BJ (cell line): ENCODE results near the gene RAB11FIP4. TPM values are rescaled to one million over a fixed set of nuclear protein-coding genes. Genes with fewer than 3 reads are reported as not detected.
"Not testable (repeated sequence)": the region's sequence is repeated elsewhere in the genome, so short reads cannot be mapped to it uniquely, and the experiment has no call there.

Experiments used
- CTCF ChIA-PET: fragments of 350-600 bp; formaldehyde crosslinking; extraction: SDS; loops from one replicate; lab custom pipeline; 2021; ENCODE audit warnings: antibody characterized with exemption, inconsistent platforms; lab: Yijun Ruan, JAX
- POLR2A ChIA-PET: fragments of 300-600 bp; sonication (Branson Sonifier 250); formaldehyde crosslinking; extraction: SDS; loops from one replicate; lab custom pipeline; 2021; ENCODE audit warnings: antibody characterized with exemption; lab: Charles Lee
- DNase-seq: peaks from one replicate; pipeline ENCODE4 v3.0.0-alpha.2; 2011; ENCODE audit warnings: low read depth
- H3K27me3 ChIP-seq: 2 replicates; pipeline ENCODE4 v1.6.0; 2011; ENCODE audit warnings: low read length; ENCODE audit not compliant: control insufficient read depth, insufficient read depth
- H3K36me3 ChIP-seq: 2 replicates; pipeline ENCODE4 v1.5.1; 2011; ENCODE audit warnings: low read length; ENCODE audit not compliant: control insufficient read depth, insufficient read depth
- H3K4me3 ChIP-seq: 2 replicates; pipeline ENCODE4 v1.5.1; 2011; ENCODE audit warnings: low read depth, mild to moderate bottlenecking, control low read depth, low read length
- polyA minus RNA-seq: library from RNA; depleted of rRNA, polyadenylated mRNA; stranded (reverse); fragments of >200 nt; gene quantifications from 2 replicates; pipeline ENCODE4 v1.2.3, GENCODE V29; 2011; rRNA and poly(A)+ RNA removed
- polyA plus RNA-seq: library from polyadenylated mRNA; depleted of rRNA; stranded (reverse); fragments of >200 nt; gene quantifications from 2 replicates; pipeline ENCODE4 v1.2.3, GENCODE V29; 2011; rRNA removed
- TF ChIP-seq, protein P1 (sequence below): IDR thresholded peaks from 2 replicates; pipeline ENCODE4 v1.5.1; 2011; ENCODE audit warnings: low read depth, mild to moderate bottlenecking, control low read depth, inconsistent platforms, low read length, moderate library complexity; ENCODE audit not compliant: insufficient read depth

RAB11FIP4 gene, protein sequence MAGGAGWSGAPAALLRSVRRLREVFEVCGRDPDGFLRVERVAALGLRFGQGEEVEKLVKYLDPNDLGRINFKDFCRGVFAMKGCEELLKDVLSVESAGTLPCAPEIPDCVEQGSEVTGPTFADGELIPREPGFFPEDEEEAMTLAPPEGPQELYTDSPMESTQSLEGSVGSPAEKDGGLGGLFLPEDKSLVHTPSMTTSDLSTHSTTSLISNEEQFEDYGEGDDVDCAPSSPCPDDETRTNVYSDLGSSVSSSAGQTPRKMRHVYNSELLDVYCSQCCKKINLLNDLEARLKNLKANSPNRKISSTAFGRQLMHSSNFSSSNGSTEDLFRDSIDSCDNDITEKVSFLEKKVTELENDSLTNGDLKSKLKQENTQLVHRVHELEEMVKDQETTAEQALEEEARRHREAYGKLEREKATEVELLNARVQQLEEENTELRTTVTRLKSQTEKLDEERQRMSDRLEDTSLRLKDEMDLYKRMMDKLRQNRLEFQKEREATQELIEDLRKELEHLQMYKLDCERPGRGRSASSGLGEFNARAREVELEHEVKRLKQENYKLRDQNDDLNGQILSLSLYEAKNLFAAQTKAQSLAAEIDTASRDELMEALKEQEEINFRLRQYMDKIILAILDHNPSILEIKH
- polyA plus RNA-seq (0.02 and 0.15 TPM in 2 replicates), polyA minus RNA-seq (0.09 and 0.41 TPM in 2 replicates)

DNA sequence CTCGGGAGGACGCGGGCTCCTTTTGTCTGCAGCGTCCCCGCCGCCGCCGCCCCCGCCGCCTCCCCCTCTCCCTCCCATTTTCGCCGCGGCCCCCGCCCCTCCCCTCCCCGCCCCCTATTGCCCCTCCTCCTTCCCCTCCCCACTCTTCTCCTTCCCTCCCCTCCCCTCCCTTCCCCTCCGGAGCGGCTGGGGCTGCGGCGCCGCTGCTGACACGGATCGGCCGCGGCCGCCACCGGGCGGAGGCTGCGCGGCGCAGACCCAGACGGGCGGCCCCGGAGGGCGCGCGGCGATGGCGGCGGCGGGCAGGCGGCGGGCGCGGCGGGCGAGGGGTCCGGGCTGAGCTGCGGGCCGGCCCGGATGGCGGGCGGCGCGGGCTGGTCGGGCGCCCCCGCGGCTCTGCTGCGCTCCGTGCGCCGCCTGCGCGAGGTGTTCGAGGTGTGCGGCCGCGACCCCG lies at the start of gene RAB11FIP4:
TSS of gene RAB11FIP4 (plus strand) at position 180 of the 454 bp plus-strand sequence. CDS start at position 358, 178 bp downstream.
- H3K4me3 ChIP-seq = peak within 1 kb of the TSS; percentile 27
- H3K36me3 ChIP-seq = no peaks in the 10 kb centered on the region
- TF ChIP-seq, protein P1, sequence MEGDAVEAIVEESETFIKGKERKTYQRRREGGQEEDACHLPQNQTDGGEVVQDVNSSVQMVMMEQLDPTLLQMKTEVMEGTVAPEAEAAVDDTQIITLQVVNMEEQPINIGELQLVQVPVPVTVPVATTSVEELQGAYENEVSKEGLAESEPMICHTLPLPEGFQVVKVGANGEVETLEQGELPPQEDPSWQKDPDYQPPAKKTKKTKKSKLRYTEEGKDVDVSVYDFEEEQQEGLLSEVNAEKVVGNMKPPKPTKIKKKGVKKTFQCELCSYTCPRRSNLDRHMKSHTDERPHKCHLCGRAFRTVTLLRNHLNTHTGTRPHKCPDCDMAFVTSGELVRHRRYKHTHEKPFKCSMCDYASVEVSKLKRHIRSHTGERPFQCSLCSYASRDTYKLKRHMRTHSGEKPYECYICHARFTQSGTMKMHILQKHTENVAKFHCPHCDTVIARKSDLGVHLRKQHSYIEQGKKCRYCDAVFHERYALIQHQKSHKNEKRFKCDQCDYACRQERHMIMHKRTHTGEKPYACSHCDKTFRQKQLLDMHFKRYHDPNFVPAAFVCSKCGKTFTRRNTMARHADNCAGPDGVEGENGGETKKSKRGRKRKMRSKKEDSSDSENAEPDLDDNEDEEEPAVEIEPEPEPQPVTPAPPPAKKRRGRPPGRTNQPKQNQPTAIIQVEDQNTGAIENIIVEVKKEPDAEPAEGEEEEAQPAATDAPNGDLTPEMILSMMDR = no peak
- POLR2A ChIA-PET = no interaction called here
- peaks cover 18% of the 10 kb centered on the region for H3K27me3 ChIP-seq
- CTCF ChIA-PET = no interaction called here
- DNase-seq = no peak

DNA sequence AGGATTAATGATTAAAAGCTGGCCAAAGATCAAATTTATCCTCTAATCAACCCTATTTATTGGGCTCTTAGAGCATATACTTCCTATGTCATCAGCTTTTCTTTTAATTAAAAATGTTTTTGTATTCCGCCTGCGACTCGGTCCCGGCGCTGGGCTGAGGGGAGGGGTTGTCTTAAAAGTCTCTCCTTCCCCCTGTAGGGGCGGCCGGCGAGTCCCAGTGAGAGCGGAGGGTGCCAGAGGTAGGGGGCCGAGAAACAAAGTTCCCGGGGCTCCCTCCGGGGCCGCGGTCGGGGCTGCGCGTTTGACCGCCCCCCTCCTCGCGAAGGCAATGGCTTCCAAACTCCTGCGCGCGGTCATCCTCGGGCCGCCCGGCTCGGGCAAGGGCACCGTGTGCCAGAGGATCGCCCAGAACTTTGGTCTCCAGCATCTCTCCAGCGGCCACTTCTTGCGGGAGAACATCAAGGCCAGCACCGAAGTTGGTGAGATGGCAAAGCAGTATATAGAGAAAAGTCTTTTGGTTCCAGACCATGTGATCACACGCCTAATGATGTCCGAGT lies 46.2 kb upstream of the RAB11FIP4 start:
- CTCF ChIA-PET, H3K36me3 ChIP-seq, POLR2A ChIA-PET, DNase-seq, H3K4me3 ChIP-seq, H3K27me3 ChIP-seq: not testable (repeated sequence)

DNA sequence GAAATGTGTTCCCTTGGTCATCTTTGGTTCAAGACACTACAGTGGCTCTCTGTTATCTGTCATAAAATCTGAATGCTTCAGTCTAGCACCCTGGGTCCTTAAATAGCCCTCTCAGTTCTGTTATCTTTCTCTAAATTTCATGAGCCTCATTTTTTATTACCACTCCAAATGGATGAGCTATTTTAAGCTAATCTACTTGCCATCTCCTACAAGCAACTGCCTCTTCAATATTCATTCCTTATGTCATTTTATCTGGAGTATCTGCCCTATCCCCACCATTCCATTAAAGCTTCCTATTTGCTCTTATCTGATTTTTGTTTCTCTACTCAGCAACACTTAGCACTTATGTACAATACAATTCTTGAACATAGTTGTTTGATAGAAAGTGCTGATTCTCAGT lies 42.0 kb upstream of the RAB11FIP4 start:
- Histone ChIP-seq H3K27me3 (no peaks in the 10 kb centered on the region), H3K4me3 (no peak overlapping the region), H3K36me3 (peaks cover 3% of the 10 kb centered on the region; the same call in 1 of the 2 replicates)
- TF ChIP-seq, protein P1 = no peak
- ChIA-PET POLR2A (no interaction called here), CTCF (no interaction called here)
- no peak for DNase-seq

DNA sequence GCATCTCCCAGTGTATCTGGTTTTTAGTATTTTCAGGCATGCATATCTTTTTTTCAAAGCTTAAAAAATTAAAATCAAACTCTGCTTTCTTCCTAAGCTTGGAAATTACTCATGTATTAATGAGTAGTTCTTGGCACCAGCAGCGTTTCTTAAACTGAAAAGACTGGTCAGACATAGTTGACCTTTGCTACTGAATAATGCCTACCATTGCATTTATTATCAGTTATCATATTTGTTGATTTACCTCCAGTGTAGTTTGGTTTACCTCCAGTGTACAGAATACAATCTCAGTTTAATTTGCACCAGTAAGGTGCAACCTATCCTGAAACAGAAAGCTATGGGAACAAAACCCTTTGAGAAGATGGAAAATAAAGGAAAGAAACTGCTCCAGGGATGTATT lies 35.5 kb upstream of the RAB11FIP4 start:
- no peaks in the 10 kb centered on the region for H3K27me3 ChIP-seq
- ChIA-PET CTCF (interaction anchor here (0.7 to 1.4 kb wide), 2 partner anchors 13 to 14 kb away, joined by 3 to 4 read pairs; no protein-coding TSS in a partner anchor), POLR2A (no interaction called here)
- TF ChIP-seq, protein P1 = no peak
- peaks cover 9% of the 10 kb centered on the region for H3K36me3 ChIP-seq
- H3K4me3 ChIP-seq = no peak overlapping the region
- DNase-seq = no peak

DNA sequence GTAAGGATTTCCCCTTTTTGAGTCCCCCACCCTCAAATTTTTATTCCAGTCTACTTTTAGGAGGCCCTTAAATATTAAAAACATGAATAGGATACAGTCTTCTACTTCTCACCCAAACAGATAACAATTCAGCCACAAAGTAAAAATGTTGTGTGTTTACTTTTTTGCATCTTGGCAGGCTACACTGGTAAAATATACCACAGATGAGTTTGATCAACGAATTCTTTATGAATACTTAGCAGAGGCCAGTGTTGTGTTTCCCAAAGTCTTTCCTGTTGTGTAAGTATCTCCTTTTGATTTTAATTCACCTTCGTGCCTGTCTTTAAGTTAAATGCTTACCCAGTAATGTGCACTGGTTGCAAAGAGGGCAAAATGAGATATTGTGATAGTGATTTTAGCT lies 34.4 kb upstream of the RAB11FIP4 start:
- ChIA-PET POLR2A (no interaction called here), CTCF (interaction anchor here (1.0 kb wide), 1 partner anchor 10 kb away, joined by 3 read pairs; no protein-coding TSS in a partner anchor)
- DNase-seq = no peak
- Histone ChIP-seq H3K27me3 (no peaks in the 10 kb centered on the region), H3K4me3 (no peak overlapping the region), H3K36me3 (peaks cover 9% of the 10 kb centered on the region)
- TF ChIP-seq, protein P1 = no peak
